HepG2 (cell line): ENCODE results near the gene HDAC4. TPM values are rescaled to one million over a fixed set of nuclear protein-coding genes. Genes with fewer than 3 reads are reported as not detected.

Source experiments
- ARNTL ChIP-seq: sonication (generic); formaldehyde crosslinking; IDR thresholded peaks from 2 replicates; pipeline ENCODE4 v1.4.0; 2020; ENCODE audit warnings: mild to moderate bottlenecking, missing genetic modification reagents
- CEBPG ChIP-seq: IDR thresholded peaks from 2 replicates; pipeline ENCODE4 v1.6.1; 2016
- CREM ChIP-seq, 2 experiments: sonication (generic) in 1 of 2; formaldehyde crosslinking in 1 of 2; IDR thresholded peaks; 2 replicates each; pipeline versions ENCODE4 v1.4.0 to v1.6.1; 2016 to 2020; ENCODE audit warnings: antibody characterized with exemption in 1 of 2, mild to moderate bottlenecking in 1 of 2, missing genetic modification reagents in 1 of 2
- FOSL1 ChIP-seq: sonication (generic); formaldehyde crosslinking; IDR thresholded peaks from 2 replicates; pipeline ENCODE4 v1.9.0; 2021; ENCODE audit warnings: missing genetic modification reagents, borderline replicate concordance
- FOXA1 ChIP-seq, 2 experiments: fragments of 450-650 bp in 1 of 2; sonication (generic) in 1 of 2; formaldehyde crosslinking in 1 of 2; IDR thresholded peaks; 2 replicates each; pipeline versions ENCODE4 v1.4.0 to v1.6.1; 2016 to 2020; ENCODE audit warnings: missing genetic modification reagents in 1 of 2
- FOXO1 ChIP-seq: sonication (generic); formaldehyde crosslinking; IDR thresholded peaks from 2 replicates; pipeline ENCODE4 v1.4.0; 2020; ENCODE audit warnings: missing genetic modification reagents
- HMG20A ChIP-seq: IDR thresholded peaks from 2 replicates; pipeline ENCODE4 v1.6.1; 2016; ENCODE audit warnings: borderline replicate concordance
- HOXA3 ChIP-seq: sonication (generic); formaldehyde crosslinking; IDR thresholded peaks from 2 replicates; pipeline ENCODE4 v1.5.0; 2020; ENCODE audit warnings: missing genetic modification reagents
- ISL2 ChIP-seq: sonication (generic); formaldehyde crosslinking; IDR thresholded peaks from 2 replicates; pipeline ENCODE4 v1.5.0; 2020; ENCODE audit warnings: missing genetic modification reagents
- KDM1A ChIP-seq: IDR thresholded peaks from 2 replicates; pipeline ENCODE4 v1.6.1; 2016; ENCODE audit warnings: missing compliant biosample characterization
- MED1 ChIP-seq: sonication (generic); formaldehyde crosslinking; IDR thresholded peaks from 2 replicates; pipeline ENCODE4 v1.4.0; 2020; ENCODE audit warnings: missing genetic modification reagents
- NCOA2 ChIP-seq: sonication (generic); formaldehyde crosslinking; IDR thresholded peaks from 2 replicates; pipeline ENCODE4 v1.8.0; 2022; ENCODE audit warnings: inconsistent platforms
- SRY ChIP-seq: sonication (generic); formaldehyde crosslinking; IDR thresholded peaks from 2 replicates; pipeline ENCODE4 v1.8.0; 2022; ENCODE audit warnings: mild to moderate bottlenecking, missing genetic modification reagents
- TCF7 ChIP-seq: sonication (generic); IDR thresholded peaks from 2 replicates; pipeline ENCODE4 v1.6.1; 2016; ENCODE audit warnings: antibody characterized with exemption, low read depth
- THAP11 ChIP-seq: IDR thresholded peaks from 2 replicates; pipeline ENCODE4 v1.6.1; 2016; ENCODE audit warnings: missing biosample characterization, missing genetic modification reagents
- TRIM24 ChIP-seq: sonication (generic); formaldehyde crosslinking; IDR thresholded peaks from 2 replicates; pipeline ENCODE4 v1.8.0; 2022; ENCODE audit warnings: mild to moderate bottlenecking, missing genetic modification reagents
- ZNF225 ChIP-seq: sonication (generic); formaldehyde crosslinking; IDR thresholded peaks from 2 replicates; pipeline ENCODE4 v1.4.0; 2020; ENCODE audit warnings: mild to moderate bottlenecking, missing genetic modification reagents
- ZNF331 ChIP-seq: sonication (generic); formaldehyde crosslinking; IDR thresholded peaks from 2 replicates; pipeline ENCODE4 v1.4.0; 2020; ENCODE audit warnings: missing genetic modification reagents
- ZNF644 ChIP-seq: IDR thresholded peaks from 2 replicates; pipeline ENCODE4 v1.6.1; 2016; ENCODE audit warnings: low read depth
- ZNF839 ChIP-seq: sonication (generic); formaldehyde crosslinking; IDR thresholded peaks from 2 replicates; pipeline ENCODE4 v1.4.0; 2020; ENCODE audit warnings: missing genetic modification reagents, mild to moderate bottlenecking, borderline replicate concordance
- polyA plus RNA-seq, 8 experiments: library from polyadenylated mRNA; depleted of rRNA in 3 of 8; stranded (reverse) in 7 of 8; unstranded in 1 of 8; fragments of >200 nt; fragmentation: Illumina TruSeq in 4 of 8; extraction: Trizol in 4 of 8; gene quantifications; 2 replicates each; pipeline versions ENCODE4 v1.2.1 to v1.2.3, GENCODE V29; 2011 to 2016; ENCODE audit warnings: low read depth in 4 of 8, missing spikeins in 1 of 8, mixed read lengths in 1 of 8; ENCODE audit not compliant: insufficient read depth in 1 of 8
- total RNA-seq, 5 experiments: library from RNA; depleted of rRNA; stranded (reverse); fragments of >200 nt; fragmentation: Illumina TruSeq; extraction: Trizol; gene quantifications; 2 replicates each; pipeline ENCODE4 v1.2.3, GENCODE V29; 2016; ENCODE audit warnings: low read depth in 1 of 5
- TF ChIP-seq, protein P1 (sequence below): sonication (generic); formaldehyde crosslinking; IDR thresholded peaks from 2 replicates; pipeline ENCODE4 v1.8.0; 2023; ENCODE audit warnings: mild to moderate bottlenecking, missing genetic modification reagents
- TF ChIP-seq, protein P2 (sequence below): sonication (generic); formaldehyde crosslinking; IDR thresholded peaks from 2 replicates; pipeline ENCODE4 v1.4.0; 2020; ENCODE audit warnings: low read depth, missing genetic modification reagents
- TF ChIP-seq, protein P3 (sequence below): sonication (generic); formaldehyde crosslinking; IDR thresholded peaks from 2 replicates; pipeline ENCODE4 v1.4.0; 2020; ENCODE audit warnings: mild to moderate bottlenecking, missing genetic modification reagents

Gene HDAC4
- total and polyA plus RNA-seq, 2 of the 13 experiments (the other 11 are each of a cell fraction or from before 2014, with no cell fraction given) = 10.1 to 11.5 TPM

DNA sequence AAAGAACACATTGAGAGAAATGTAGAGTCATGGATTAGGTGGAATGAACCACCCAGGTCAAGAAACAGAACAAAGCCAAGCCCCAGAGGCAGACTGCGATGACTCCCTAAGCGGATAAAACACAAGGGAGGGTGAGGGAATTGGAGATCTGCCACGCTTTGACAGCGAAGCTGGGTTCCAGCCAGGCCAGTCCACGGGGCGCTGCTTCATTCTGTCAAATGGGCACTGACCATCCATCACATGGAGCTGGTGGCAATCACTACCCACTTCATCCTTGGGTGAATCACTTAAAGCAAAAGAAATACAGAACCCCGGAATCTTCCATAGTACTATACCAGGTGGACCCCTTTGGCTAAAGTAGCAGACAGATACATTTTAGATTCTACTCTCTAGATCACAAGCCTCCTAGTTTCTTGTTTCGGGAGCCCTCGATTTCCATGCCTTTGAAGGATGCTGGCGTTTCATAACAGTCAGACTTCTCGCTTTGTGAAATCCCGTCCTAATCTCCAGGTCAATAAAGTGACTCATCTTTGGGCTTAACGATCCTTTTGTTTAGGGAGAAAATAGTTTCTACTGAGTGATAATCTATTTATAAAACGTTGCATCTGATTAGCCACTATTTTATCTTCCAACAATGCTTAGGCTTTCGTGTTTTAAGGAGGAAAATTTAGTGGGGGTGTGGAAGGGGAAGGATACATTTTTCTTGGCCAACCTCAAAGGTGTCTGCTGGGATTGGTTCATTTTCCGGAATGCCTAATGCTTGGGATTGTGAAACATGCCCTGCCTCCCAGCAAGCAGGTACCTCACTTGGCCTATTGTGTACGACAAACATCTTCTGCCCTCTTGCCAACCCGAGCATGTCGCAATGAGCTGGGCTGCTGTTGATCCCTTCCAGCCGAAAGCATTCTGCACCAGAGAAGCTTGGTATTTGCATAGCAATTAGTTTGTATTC lies 44.1 kb upstream of the HDAC4 start (continued):
- TF ChIP-seq TCF7 (peak; percentile 79), FOXO1 (CRISPR knock-in tag) (peak; percentile 86), ZNF225 (no peak), HOXA3 (CRISPR knock-in tag) (peak; percentile 38; the same call in 1 of the 2 replicates), THAP11 (CRISPR knock-in tag) (peak; percentile 55; the same call in 1 of the 2 replicates), SRY (no peak), MED1 (CRISPR knock-in tag) (peak; percentile 32; the same call in 1 of the 2 replicates), FOSL1 (CRISPR knock-in tag) (peak; percentile 61; the same call in 1 of the 2 replicates), CEBPG (CRISPR knock-in tag) (peak; percentile 94), FOXA1 (IDR thresholded peaks at IDR 0.05) (no peak), FOXA1 (CRISPR knock-in tag; IDR thresholded peaks at IDR 0.05) (peak; percentile 61), CREM (IDR thresholded peaks at IDR 0.05) (peak; percentile 42; the same call in 1 of the 2 replicates), CREM (CRISPR knock-in tag; IDR thresholded peaks at IDR 0.05) (no peak), NCOA2 (peak; percentile 40; the same call in 1 of the 2 replicates), ZNF331 (CRISPR knock-in tag) (peak; percentile 64; the same call in 1 of the 2 replicates), TRIM24 (CRISPR knock-in tag) (peak; percentile 67), ZNF644 (CRISPR knock-in tag) (peak; percentile 56; the same call in 1 of the 2 replicates), ARNTL (CRISPR knock-in tag) (no peak), KDM1A (CRISPR knock-in tag) (peak; percentile 44; the same call in 1 of the 2 replicates), ISL2 (0 out of 2 replicates have a peak, but pooled peaks have one; percentile 26), HMG20A (CRISPR knock-in tag) (peak; percentile 37), ZNF839 (CRISPR knock-in tag) (no peak)
- TF ChIP-seq, protein P1, sequence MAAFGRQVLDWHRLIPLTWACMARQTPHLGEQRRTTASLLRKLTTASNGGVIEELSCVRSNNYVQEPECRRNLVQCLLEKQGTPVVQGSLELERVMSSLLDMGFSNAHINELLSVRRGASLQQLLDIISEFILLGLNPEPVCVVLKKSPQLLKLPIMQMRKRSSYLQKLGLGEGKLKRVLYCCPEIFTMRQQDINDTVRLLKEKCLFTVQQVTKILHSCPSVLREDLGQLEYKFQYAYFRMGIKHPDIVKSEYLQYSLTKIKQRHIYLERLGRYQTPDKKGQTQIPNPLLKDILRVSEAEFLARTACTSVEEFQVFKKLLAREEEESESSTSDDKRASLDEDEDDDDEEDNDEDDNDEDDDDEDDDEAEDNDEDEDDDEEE (CRISPR knock-in tag) = no peak
- TF ChIP-seq, protein P2, sequence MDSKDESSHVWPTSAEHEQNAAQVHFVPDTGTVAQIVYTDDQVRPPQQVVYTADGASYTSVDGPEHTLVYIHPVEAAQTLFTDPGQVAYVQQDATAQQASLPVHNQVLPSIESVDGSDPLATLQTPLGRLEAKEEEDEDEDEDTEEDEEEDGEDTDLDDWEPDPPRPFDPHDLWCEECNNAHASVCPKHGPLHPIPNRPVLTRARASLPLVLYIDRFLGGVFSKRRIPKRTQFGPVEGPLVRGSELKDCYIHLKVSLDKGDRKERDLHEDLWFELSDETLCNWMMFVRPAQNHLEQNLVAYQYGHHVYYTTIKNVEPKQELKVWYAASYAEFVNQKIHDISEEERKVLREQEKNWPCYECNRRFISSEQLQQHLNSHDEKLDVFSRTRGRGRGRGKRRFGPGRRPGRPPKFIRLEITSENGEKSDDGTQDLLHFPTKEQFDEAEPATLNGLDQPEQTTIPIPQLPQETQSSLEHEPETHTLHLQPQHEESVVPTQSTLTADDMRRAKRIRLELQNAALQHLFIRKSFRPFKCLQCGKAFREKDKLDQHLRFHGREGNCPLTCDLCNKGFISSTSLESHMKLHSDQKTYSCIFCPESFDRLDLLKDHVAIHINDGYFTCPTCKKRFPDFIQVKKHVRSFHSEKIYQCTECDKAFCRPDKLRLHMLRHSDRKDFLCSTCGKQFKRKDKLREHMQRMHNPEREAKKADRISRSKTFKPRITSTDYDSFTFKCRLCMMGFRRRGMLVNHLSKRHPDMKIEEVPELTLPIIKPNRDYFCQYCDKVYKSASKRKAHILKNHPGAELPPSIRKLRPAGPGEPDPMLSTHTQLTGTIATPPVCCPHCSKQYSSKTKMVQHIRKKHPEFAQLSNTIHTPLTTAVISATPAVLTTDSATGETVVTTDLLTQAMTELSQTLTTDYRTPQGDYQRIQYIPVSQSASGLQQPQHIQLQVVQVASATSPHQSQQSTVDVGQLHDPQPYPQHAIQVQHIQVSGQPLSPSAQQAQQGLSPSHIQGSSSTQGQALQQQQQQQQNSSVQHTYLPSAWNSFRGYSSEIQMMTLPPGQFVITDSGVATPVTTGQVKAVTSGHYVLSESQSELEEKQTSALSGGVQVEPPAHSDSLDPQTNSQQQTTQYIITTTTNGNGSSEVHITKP (CRISPR knock-in tag) = 0 out of 2 replicates have a peak, but pooled peaks have one; percentile 35
- TF ChIP-seq, protein P3, sequence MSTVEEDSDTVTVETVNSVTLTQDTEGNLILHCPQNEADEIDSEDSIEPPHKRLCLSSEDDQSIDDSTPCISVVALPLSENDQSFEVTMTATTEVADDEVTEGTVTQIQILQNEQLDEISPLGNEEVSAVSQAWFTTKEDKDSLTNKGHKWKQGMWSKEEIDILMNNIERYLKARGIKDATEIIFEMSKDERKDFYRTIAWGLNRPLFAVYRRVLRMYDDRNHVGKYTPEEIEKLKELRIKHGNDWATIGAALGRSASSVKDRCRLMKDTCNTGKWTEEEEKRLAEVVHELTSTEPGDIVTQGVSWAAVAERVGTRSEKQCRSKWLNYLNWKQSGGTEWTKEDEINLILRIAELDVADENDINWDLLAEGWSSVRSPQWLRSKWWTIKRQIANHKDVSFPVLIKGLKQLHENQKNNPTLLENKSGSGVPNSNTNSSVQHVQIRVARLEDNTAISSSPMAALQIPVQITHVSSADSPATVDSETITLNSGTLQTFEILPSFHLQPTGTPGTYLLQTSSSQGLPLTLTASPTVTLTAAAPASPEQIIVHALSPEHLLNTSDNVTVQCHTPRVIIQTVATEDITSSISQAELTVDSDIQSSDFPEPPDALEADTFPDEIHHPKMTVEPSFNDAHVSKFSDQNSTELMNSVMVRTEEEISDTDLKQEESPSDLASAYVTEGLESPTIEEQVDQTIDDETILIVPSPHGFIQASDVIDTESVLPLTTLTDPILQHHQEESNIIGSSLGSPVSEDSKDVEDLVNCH (CRISPR knock-in tag) = no peak
